Femur (tissue), 1 donor: ENCODE results near the gene DYNLT1.

Source experiments
- DNase-seq: peaks from one replicate; pipeline ENCODE4 v3.0.0-alpha.2; 2017

The DYNLT1 gene

DNA sequence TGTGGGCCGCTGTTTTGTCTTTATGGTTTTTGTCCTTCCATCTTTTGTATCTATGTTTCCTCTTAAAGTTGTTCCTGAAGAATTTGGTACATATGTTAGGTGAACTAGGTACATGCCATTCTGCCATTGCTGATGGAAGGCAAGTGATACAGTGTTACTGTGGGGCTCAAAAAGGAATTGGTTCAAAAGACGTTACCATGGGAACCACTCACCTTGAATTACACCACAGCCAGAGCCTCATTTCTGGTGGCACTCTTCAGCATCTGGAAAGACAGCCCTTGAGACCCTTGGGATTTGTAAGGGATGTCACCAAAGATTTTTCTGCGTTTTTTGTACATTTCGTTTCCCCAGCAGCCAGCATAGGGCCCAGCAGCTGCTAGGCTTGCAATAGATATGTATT, 52.7 kb downstream of the DYNLT1 start:
- no peak for DNase-seq

DNA sequence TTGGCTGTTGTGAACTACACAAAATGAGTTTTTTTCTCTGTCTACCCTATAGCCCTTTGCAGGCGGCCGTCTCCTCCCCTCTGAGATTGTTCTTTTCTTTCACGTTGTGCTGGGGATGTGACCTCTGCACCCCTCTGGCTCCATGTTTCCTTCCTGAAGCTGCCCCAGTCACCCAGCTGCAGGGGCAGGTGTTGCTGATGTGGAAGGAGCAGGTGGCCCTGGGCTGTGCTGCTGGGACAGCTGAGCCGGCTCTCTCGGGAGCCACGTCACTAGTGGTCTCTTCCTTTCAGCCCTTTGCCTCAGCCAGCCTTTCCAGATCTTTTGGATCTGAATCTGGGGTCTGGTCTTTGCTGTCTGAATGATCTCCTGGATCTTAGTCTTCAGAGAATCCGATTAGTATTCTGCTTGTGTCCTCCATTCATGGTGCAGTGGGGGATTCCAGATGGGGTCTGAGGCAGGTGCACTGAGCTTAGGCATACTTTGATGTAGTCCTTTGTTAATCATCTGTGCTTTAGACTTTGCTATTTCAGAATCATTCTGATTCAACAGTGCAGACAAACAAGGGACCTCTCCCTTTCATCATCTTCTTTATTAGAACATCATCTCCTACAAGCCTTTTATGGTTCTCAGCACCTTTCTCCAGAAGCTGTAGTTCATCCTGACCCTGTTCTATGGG, 53.3 kb downstream of the DYNLT1 start:
- DNase-seq, result no peak

DNA sequence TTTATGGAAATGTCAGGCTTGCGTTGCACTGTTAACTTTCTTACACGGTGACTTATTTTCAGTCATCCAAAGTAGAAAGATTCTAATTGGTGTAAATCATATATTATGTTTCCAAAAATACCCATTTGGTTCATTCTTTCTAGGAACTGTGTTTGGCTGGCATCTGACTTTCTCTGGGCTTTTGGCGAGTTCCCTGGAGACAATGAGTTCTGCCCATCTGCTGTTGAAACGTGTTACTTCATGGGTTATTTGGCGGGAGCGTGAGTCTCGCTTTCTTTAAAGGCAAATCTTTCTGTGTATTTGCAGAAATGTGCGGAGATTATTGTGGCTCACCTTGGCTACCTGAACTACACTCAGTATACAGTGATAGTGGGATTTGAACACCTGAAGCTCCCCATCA, 55.2 kb downstream of the DYNLT1 start:
- DNase-seq, result no peak

DNA sequence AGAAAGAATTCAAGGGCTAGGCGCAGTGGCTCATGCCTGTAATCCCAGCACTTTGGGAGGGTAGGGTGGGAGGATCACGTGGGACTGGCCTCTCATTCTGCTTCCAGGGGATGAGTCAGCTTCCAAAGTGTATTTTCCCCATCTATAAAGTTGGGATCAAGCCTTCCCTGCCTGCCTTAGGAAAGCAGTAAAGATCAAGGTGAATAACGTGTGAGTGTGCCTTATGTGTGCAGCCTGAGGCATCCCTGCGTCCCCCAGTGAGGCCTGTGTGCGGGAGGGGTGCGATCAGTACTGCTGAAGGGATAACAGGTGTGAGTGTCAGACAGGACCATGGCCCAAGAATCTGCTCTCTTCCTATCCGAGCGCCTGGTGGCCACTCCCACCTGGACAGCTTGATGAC, 57.9 kb downstream of the DYNLT1 start:
- DNase-seq, result no peak
